ENCODE measurements around the gene TMEM117. TPM values are rescaled to one million over a fixed set of nuclear protein-coding genes. Genes with fewer than 3 reads are reported as not detected.
A peak's percentile ranks its signal among the peaks of the same experiment; 100 is the strongest.

TMEM117 gene
- total RNA-seq, 1 experiment from 2014 or later = 0.90 TPM

DNA sequence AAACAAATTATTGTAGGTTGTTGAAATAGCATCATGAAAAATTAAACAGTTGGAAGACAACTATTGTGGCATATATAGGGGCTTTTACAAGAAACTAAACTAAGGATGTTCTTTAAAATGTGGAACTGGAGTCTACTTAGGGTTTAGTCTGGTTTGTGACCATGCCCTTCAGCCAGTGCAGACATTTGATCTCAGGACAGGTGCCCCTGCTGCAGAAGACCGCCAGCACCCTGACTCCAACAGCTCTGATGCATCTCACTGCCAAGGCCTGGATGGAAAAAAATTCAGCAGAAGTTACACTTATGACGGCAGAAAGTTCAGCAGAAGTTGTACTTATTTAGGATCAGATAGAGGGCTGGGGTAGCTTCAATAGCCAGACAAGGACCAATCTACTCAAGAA lies 51.5 kb downstream of the TMEM117 start:
- H3K36me3 ChIP-seq (replicated peaks; ENCODE audit: control insufficient read depth, insufficient read depth, low read length) = no peaks in the 10 kb centered on the region
- H3K27me3 ChIP-seq (ENCODE audit: control insufficient read depth, insufficient read depth, low read length) = no peaks in the 10 kb centered on the region
- H3K4me3 ChIP-seq (ENCODE audit: insufficient read depth, low read depth, low read length) = no peak overlapping the region
- no peak for DNase-seq

DNA sequence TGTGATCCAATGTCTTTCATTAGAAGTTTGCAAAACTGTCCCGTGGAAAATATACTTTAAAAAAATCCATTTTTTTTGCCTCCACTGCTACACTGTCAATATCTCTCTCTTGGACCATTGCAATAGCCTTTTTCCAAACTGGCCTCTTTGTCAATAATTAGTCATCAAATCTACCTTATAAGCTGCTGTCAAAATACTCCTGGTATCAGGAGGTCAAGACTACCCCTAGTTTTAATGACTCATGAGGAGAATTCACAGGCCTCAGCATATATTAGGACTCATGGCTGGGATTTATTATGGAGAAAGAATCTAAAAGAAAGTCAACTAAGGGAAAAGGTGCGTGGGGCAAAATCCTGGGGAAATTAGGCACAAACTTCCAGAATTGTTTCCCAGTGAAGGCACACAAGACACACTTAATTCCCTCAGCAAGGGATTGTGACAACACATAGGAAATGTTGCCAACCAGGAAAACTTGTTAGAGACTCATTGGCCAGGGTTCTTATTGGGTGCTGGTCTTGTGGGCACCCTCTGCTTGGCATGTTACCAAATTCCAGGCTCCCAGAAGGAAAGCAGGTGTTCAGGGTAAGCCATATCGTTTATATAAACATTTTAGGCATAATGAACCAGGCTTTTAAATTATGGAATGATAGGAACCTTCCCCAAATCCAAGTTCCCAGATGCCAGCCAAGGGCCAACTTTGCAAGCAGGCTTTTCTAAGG lies 56.1 kb downstream of the TMEM117 start:
- DNase-seq = no peak
- H3K27me3 ChIP-seq (ENCODE audit: control insufficient read depth, insufficient read depth, low read length) = no peaks in the 10 kb centered on the region
- no peaks in the 10 kb centered on the region for H3K36me3 ChIP-seq (replicated peaks; ENCODE audit: control insufficient read depth, insufficient read depth, low read length)
- no peak overlapping the region for H3K4me3 ChIP-seq (ENCODE audit: insufficient read depth, low read depth, low read length)

DNA sequence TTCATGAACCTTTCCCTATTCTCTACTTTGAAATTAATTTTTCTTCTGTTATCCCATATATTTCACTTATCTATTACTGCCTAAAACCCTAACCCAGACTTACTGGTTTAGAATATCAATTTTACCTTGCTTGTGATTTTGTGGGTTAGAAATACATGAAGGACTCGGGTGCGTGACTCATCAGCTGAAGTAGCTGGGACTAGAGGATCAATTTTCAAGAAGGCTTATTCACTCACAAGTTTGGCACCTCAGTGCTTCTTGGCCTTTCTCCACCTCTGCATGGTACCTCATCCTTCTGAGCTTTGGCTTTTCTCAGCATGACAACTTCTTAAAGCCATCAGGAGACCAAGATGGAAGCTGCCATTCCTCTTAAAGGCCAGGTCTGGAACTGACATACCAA lies 57.8 kb downstream of the TMEM117 start:
- Histone ChIP-seq H3K36me3 (replicated peaks; ENCODE audit: control insufficient read depth, insufficient read depth, low read length) (no peaks in the 10 kb centered on the region), H3K27me3 (ENCODE audit: control insufficient read depth, insufficient read depth, low read length) (no peaks in the 10 kb centered on the region), H3K4me3 (ENCODE audit: insufficient read depth, low read depth, low read length) (no peak overlapping the region)
- DNase-seq = no peak

DNA sequence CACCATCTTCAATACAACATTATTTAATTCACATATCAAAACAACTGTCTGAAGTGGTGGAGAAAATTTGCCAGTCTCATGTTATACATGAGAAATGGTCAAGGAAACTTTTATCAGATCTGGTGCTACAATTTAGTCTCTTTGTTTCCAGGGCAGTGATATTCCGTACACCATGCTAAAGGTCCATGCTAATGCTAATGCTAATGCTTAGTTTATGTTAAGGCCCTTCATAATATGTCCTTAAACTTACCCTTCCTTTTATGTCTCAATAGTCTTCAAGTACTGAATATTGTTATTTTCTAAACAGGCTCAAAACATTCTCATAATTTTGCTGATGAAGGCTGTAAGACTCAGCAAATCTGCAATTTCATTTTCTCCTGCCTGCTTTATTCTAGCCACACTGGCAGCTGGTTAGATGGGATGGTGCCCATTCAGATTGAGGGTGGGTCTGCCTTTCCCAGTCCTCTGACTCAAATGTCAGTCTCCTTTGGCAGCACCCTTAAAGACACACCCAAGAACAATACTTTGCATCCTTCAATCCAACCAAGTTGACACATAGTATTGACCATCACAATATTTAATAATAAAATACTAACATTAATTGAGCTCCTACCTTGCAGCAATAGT lies 59.8 kb downstream of the TMEM117 start:
- no peaks in the 10 kb centered on the region for H3K27me3 ChIP-seq (ENCODE audit: control insufficient read depth, insufficient read depth, low read length)
- H3K36me3 ChIP-seq (replicated peaks; ENCODE audit: control insufficient read depth, insufficient read depth, low read length) = no peaks in the 10 kb centered on the region
- no peak overlapping the region for H3K4me3 ChIP-seq (ENCODE audit: insufficient read depth, low read depth, low read length)
- no peak for DNase-seq

- no peaks in the 10 kb centered on the region for H3K36me3 ChIP-seq (replicated peaks; ENCODE audit: control insufficient read depth, insufficient read depth, low read length)
- no peak for DNase-seq
- no peak overlapping the region for H3K4me3 ChIP-seq (ENCODE audit: insufficient read depth, low read depth, low read length)
- H3K27me3 ChIP-seq (ENCODE audit: control insufficient read depth, insufficient read depth, low read length) = no peaks in the 10 kb centered on the region
Measured at GRCh38 chr12:43896496-43896895, 60.6 kb downstream of the TMEM117 start.

GRCh38 chr12:43898474-43898873 lies 62.6 kb downstream of the TMEM117 start:
- H3K36me3 ChIP-seq (replicated peaks; ENCODE audit: control insufficient read depth, insufficient read depth, low read length) = no peaks in the 10 kb centered on the region
- DNase-seq = no peak
- H3K4me3 ChIP-seq (ENCODE audit: insufficient read depth, low read depth, low read length) = no peak overlapping the region

DNA sequence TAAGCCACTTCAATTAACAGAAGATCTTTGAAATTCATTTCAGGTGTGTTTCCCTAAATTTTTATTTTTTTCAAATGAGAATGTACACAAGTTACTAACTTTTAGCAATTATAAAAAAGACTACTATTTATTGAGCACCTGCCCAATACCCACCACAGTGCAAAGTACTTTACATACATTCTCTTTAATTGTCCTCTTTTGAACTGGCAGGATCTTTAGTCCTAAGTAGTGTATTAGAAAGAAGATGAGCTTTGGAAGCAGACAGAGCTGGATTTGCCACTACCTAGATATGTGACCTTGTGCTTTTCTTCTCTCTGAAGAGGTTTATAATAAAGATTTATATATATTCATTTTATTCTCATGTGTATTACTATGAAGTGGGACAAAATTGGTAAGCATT lies 63.7 kb downstream of the TMEM117 start:
- H3K27me3 ChIP-seq (ENCODE audit: control insufficient read depth, insufficient read depth, low read length) = no peaks in the 10 kb centered on the region
- no peaks in the 10 kb centered on the region for H3K36me3 ChIP-seq (replicated peaks; ENCODE audit: control insufficient read depth, insufficient read depth, low read length)
- no peak for DNase-seq
- no peak overlapping the region for H3K4me3 ChIP-seq (ENCODE audit: insufficient read depth, low read depth, low read length)

More at GRCh38 chr12:43898474-43898873, 62.6 kb downstream of the TMEM117 start:
- no peaks in the 10 kb centered on the region for H3K27me3 ChIP-seq (ENCODE audit: control insufficient read depth, insufficient read depth, low read length)

GRCh38 chr12:43903686-43904085 lies 67.8 kb downstream of the TMEM117 start:
- no peaks in the 10 kb centered on the region for H3K27me3 ChIP-seq (ENCODE audit: control insufficient read depth, insufficient read depth, low read length)
- no peak for DNase-seq
- no peaks in the 10 kb centered on the region for H3K36me3 ChIP-seq (replicated peaks; ENCODE audit: control insufficient read depth, insufficient read depth, low read length)
- no peak overlapping the region for H3K4me3 ChIP-seq (ENCODE audit: insufficient read depth, low read depth, low read length)

DNA sequence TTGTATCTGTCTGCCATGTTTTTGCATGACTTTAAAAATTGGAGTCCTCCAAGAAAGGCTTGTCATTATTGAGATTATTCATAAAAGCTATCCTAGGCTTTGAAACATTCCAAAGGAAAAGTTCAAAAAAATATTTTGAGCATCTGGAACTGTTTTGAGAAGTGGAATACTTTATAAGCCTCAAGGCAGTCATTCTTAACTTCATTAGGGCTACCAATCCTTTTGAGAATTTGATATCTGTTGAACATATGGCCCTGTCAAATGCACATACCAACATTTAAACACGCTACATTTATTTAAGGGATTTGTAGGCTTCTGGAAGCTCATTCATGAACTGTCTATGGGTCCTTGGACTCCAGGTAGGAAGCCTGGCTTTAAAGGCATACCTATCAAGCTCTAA lies 77.0 kb downstream of the TMEM117 start:
- H3K36me3 ChIP-seq (replicated peaks; ENCODE audit: control insufficient read depth, insufficient read depth, low read length) = no peaks in the 10 kb centered on the region

DNA sequence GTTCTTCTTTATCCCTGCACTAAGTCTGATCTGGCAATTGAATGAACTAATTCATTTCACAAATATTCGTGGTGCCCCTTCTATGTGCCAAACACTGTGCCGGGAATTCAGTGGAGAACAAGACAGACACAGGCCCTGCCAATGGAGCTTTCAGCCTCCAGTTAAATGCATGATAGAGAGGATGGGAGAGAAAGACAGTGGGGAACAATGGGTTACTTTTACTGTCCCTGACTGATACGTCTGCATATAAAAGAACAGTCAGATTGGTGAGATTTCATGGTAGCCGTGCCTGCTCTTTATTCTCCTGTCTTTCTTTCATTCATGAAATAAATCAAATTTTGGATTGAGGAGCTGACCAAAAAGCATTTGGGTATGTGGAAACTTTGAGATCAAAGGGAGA lies 78.5 kb downstream of the TMEM117 start:
- Histone ChIP-seq H3K27me3 (ENCODE audit: control insufficient read depth, insufficient read depth, low read length) (no peaks in the 10 kb centered on the region), H3K36me3 (replicated peaks; ENCODE audit: control insufficient read depth, insufficient read depth, low read length) (no peaks in the 10 kb centered on the region), H3K4me3 (ENCODE audit: insufficient read depth, low read depth, low read length) (no peak overlapping the region)
- peak; percentile 11 for DNase-seq

More for the DNA sequence above, 77.0 kb downstream of the TMEM117 start:
- H3K27me3 ChIP-seq (ENCODE audit: control insufficient read depth, insufficient read depth, low read length) = no peaks in the 10 kb centered on the region
- no peak for DNase-seq
- no peak overlapping the region for H3K4me3 ChIP-seq (ENCODE audit: insufficient read depth, low read depth, low read length)

GRCh38 chr12:43914923-43915468 lies 79.1 kb downstream of the TMEM117 start:
- no peaks in the 10 kb centered on the region for H3K27me3 ChIP-seq (ENCODE audit: control insufficient read depth, insufficient read depth, low read length)
- H3K36me3 ChIP-seq (replicated peaks; ENCODE audit: control insufficient read depth, insufficient read depth, low read length) = no peaks in the 10 kb centered on the region
- DNase-seq = peak; percentile 21
- no peak overlapping the region for H3K4me3 ChIP-seq (ENCODE audit: insufficient read depth, low read depth, low read length)

GRCh38 chr12:43917896-43918295 lies 82.0 kb downstream of the TMEM117 start:
- H3K36me3 ChIP-seq (replicated peaks; ENCODE audit: control insufficient read depth, insufficient read depth, low read length) = no peaks in the 10 kb centered on the region
- no peak for DNase-seq
- no peaks in the 10 kb centered on the region for H3K27me3 ChIP-seq (ENCODE audit: control insufficient read depth, insufficient read depth, low read length)
- H3K4me3 ChIP-seq (ENCODE audit: insufficient read depth, low read depth, low read length) = no peak overlapping the region

DNA sequence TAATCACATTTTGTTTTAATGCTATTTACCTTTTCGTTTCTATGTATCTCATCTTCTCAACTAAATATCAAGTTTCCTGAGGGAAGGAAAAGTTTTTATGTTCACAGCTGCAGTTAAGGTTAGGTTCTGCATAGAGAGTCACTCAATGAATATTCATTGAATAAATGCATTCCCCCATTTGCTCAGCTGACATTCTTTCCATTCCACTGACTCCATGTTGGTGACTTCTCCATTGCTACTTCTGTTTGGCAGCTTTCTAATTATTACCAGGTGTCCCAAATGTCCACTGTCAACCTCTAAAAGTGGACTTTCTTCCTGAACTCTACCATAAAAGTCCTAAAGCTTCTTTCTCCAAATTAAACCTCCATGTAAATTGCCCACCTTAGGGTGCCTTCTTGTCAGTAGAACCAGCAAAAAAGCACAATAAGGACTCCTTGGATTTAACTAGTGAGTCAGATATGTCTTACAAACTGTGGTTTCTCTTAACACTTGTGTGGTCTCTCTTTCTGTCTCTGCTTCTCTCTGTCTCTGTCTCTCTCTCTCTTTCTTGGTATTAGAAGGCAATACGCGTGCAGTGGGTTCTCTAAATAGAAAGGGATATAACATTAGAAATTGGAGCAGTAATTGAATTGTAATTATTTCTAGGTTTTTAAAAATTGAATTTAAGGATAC lies 85.9 kb downstream of the TMEM117 start:
- Histone ChIP-seq H3K27me3 (ENCODE audit: control insufficient read depth, insufficient read depth, low read length) (no peaks in the 10 kb centered on the region), H3K4me3 (ENCODE audit: insufficient read depth, low read depth, low read length) (no peak overlapping the region), H3K36me3 (replicated peaks; ENCODE audit: control insufficient read depth, insufficient read depth, low read length) (no peaks in the 10 kb centered on the region)
- peak; percentile 6 for DNase-seq

DNA sequence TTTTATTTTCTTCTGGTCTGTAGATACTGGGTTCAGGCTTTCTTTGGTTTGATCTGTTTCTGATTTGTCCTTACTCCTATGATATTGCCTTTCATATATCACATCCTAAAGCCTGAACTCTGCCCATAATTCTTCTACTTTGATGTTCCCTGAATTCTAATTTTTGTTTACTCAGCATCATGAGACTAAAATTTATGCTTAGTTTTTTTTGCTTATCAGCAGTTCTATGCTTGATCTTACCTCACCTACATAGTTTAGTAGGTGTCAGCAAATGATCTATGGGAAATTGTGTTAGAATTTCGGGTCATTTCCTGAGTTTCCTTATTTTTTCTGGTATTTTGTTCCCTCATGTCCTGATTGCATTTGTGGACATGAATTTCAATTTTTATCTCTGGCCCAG lies 94.2 kb downstream of the TMEM117 start:
- no peaks in the 10 kb centered on the region for H3K36me3 ChIP-seq (replicated peaks; ENCODE audit: control insufficient read depth, insufficient read depth, low read length)
- no peak for DNase-seq
- no peak overlapping the region for H3K4me3 ChIP-seq (ENCODE audit: insufficient read depth, low read depth, low read length)
- no peaks in the 10 kb centered on the region for H3K27me3 ChIP-seq (ENCODE audit: control insufficient read depth, insufficient read depth, low read length)

DNA sequence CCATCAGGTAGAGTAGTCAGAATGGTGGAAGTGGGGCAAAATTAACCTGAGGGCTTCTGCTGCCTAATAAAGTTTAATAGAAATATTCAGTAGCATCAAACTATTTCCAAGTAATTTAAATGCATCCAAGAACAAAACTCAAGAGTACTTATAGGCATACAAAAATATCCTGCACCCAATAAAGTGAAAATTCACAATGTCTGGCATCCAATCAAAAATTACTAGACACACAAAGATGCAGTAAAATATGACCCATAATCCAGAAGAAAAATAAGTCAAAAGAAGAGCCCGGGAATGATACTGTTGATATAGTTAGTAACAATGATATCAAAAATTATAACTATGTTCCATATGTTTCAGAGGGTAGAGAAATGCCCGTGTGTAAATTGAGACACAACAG lies 95.3 kb downstream of the TMEM117 start:
- H3K4me3 ChIP-seq (ENCODE audit: insufficient read depth, low read depth, low read length) = no peak overlapping the region
- H3K36me3 ChIP-seq (replicated peaks; ENCODE audit: control insufficient read depth, insufficient read depth, low read length) = no peaks in the 10 kb centered on the region
- no peak for DNase-seq
- H3K27me3 ChIP-seq (ENCODE audit: control insufficient read depth, insufficient read depth, low read length) = no peaks in the 10 kb centered on the region
